K562 (cell line): ENCODE data around the gene ZNF516. TPM values are rescaled to one million over a fixed set of nuclear protein-coding genes. Genes with fewer than 3 reads are reported as not detected.
A peak's percentile ranks its signal among the peaks of the same experiment; 100 is the strongest.

Source experiments
- ATAC-seq: fragments of 200-7000 bp; cut with Tn5 transposase; 3 replicates; pipeline ENCODE4 v1.9.1; 2020; ENCODE audit warnings: moderate library complexity
- BruUV-seq: library from RNA; stranded (reverse); fragments of 400-500 nt; replicated peaks from 2 replicates; lab custom pipeline; 2021; lab: Mats Ljungman, UMichigan
- CTCF ChIA-PET: fragments of 300-600 bp; formaldehyde crosslinking; extraction: SDS; loops from one replicate; lab custom pipeline; 2021; ENCODE audit warnings: low intra/inter-chr PET ratio; lab: Yijun Ruan, JAX
- POLR2A ChIA-PET: fragments of 300-600, 350-650 bp; sonication (Branson Sonifier 250); formaldehyde crosslinking; extraction: SDS; loops from one replicate; lab custom pipeline; 2021; ENCODE audit warnings: antibody characterized with exemption, inconsistent platforms; lab: Yijun Ruan, JAX
- DNase-seq, 4 experiments: peaks; one replicate each; pipeline versions ENCODE4 v3.0.0 to v3.0.0-alpha.2; 2011 to 2018; ENCODE audit warnings: low spot score in 3 of 4, mixed read lengths in 3 of 4; ENCODE audit errors: extremely low read depth in 1 of 4
- FAIRE-seq: peaks from 2 replicates; lab custom pipeline; 2011; peaks lifted over from hg19 to GRCh38; lab: Jason Lieb, UNC
- H2AFZ ChIP-seq: 2 replicates; pipeline ENCODE4 v1.6.0; 2011; ENCODE audit warnings: low read depth, low read length, control low read depth, inconsistent platforms
- H3K27ac ChIP-seq: fragments of 200-600 bp; 3 replicates; pipeline ENCODE4 v1.8.0; 2011; ENCODE audit warnings: low read depth, mild to moderate bottlenecking, control low read depth, inconsistent platforms, low read length, moderate library complexity, mixed read lengths; ENCODE audit errors: extremely low read depth
- H3K27me3 ChIP-seq, 2 experiments: fragments of 300-600 bp in 1 of 2; 2 replicates in 1 of 2; 3 replicates in 1 of 2; pipeline versions ENCODE4 v1.6.0 to v1.8.0; 2011; ENCODE audit warnings: inconsistent platforms in 2 of 2, low read length in 2 of 2, mild to moderate bottlenecking in 1 of 2, mixed read lengths in 1 of 2, moderate library complexity in 1 of 2; ENCODE audit not compliant: control insufficient read depth in 2 of 2, insufficient read depth in 2 of 2
- H3K36me3 ChIP-seq: fragments of 300-600 bp; 3 replicates; pipeline ENCODE4 v1.8.0; 2011; ENCODE audit warnings: mild to moderate bottlenecking, low read length, inconsistent platforms; ENCODE audit not compliant: control insufficient read depth, insufficient read depth
- H3K4me1 ChIP-seq, 2 experiments: fragments of 200-600 bp in 1 of 2; replicated peaks in 1 of 2; 2 replicates in 1 of 2; 3 replicates in 1 of 2; pipeline versions ENCODE4 v1.5.1 to v1.8.0; 2011; ENCODE audit warnings: inconsistent platforms in 2 of 2, low read length in 2 of 2, mild to moderate bottlenecking in 1 of 2, mixed read lengths in 1 of 2, moderate library complexity in 1 of 2; ENCODE audit not compliant: control insufficient read depth in 2 of 2, insufficient read depth in 2 of 2
- H3K4me2 ChIP-seq: 2 replicates; pipeline ENCODE4 v1.6.1; 2011; ENCODE audit warnings: low read length, control low read depth, inconsistent platforms, mixed read lengths; ENCODE audit not compliant: insufficient read depth
- H3K4me3 ChIP-seq: fragments of 200-600 bp; sonication (generic), shearing (Covaris generic); 2 replicates; pipeline ENCODE4 v1.5.1; 2016; ENCODE audit warnings: control low read depth, inconsistent platforms
- H3K79me2 ChIP-seq: fragments of 200-600 bp; 3 replicates; pipeline ENCODE4 v1.8.0; 2011; ENCODE audit warnings: low read length, inconsistent platforms; ENCODE audit not compliant: control insufficient read depth, insufficient read depth
- H3K9ac ChIP-seq, 2 experiments: 2 replicates each; pipeline versions ENCODE4 v1.6.0 to v1.6.1; 2011; ENCODE audit warnings: low read depth in 2 of 2, low read length in 2 of 2, control low read depth in 1 of 2, inconsistent platforms in 1 of 2, mild to moderate bottlenecking in 1 of 2, mixed read lengths in 1 of 2; ENCODE audit not compliant: insufficient read depth in 1 of 2
- H3K9me1 ChIP-seq: one replicate; pipeline ENCODE4 v1.6.0; 2011; ENCODE audit warnings: inconsistent platforms, mild to moderate bottlenecking, low read length, moderate library complexity; ENCODE audit not compliant: control insufficient read depth, insufficient read depth
- H3K9me3 ChIP-seq: replicated peaks from 2 replicates; pipeline ENCODE4 v1.5.1; 2011; ENCODE audit warnings: low read depth, low read length, inconsistent platforms; ENCODE audit not compliant: control insufficient read depth, insufficient read depth
- H4K20me1 ChIP-seq: replicated peaks from 2 replicates; pipeline ENCODE4 v1.6.1; 2011; ENCODE audit warnings: low read length, inconsistent platforms, mixed read lengths; ENCODE audit not compliant: control insufficient read depth, insufficient read depth
- CTBP1 ChIP-seq: fragments of 450-650 bp; IDR thresholded peaks from 2 replicates; pipeline ENCODE4 v1.6.1; 2016; ENCODE audit warnings: borderline replicate concordance
- FOXP1 ChIP-seq: sonication (generic); formaldehyde crosslinking; IDR thresholded peaks from 2 replicates; pipeline ENCODE4 v1.8.0; 2022; ENCODE audit warnings: mild to moderate bottlenecking, missing genetic modification reagents
- HLTF ChIP-seq: fragments of 450-650 bp; IDR thresholded peaks from 2 replicates; pipeline ENCODE4 v1.6.1; 2016
- ID3 ChIP-seq, 2 experiments: fragments of 250-450 bp in 1 of 2; fragments of 450-650 bp in 1 of 2; sonication (Bioruptor Pico) in 1 of 2; IDR thresholded peaks; 2 replicates each; pipeline versions ENCODE4 v1.6.1 to v1.8.0; 2016 to 2021; ENCODE audit warnings: mild to moderate bottlenecking in 2 of 2, moderate library complexity in 2 of 2, missing compliant biosample characterization in 1 of 2, missing genetic modification characterization in 1 of 2
- IRF2 ChIP-seq: sonication (generic); formaldehyde crosslinking; IDR thresholded peaks from 2 replicates; pipeline ENCODE4 v1.8.1; 2022; ENCODE audit warnings: mild to moderate bottlenecking, missing genetic modification reagents
- L3MBTL2 ChIP-seq: fragments of 450-650 bp; IDR thresholded peaks from 2 replicates; pipeline ENCODE4 v1.6.1; 2016; ENCODE audit warnings: mild to moderate bottlenecking, moderate library complexity
- MCM2 ChIP-seq: fragments of 450-650 bp; IDR thresholded peaks from 2 replicates; pipeline ENCODE4 v1.6.1; 2017; ENCODE audit warnings: low read depth, mild to moderate bottlenecking
- MEF2D ChIP-seq: conservative IDR thresholded peaks from 2 replicates; pipeline ENCODE4 v1.6.1; 2016; ENCODE audit warnings: low read depth, missing genetic modification characterization, missing compliant biosample characterization
- MTA1 ChIP-seq: fragments of 450-650 bp; IDR thresholded peaks from 2 replicates; pipeline ENCODE4 v1.6.1; 2017; ENCODE audit warnings: borderline replicate concordance
- PHB ChIP-seq: fragments of 250-450 bp; sonication (Bioruptor Pico); IDR thresholded peaks from 2 replicates; pipeline ENCODE4 v1.5.0; 2021
- RBM15 ChIP-seq: fragments of 200-400 bp; formaldehyde crosslinking; IDR thresholded peaks from 2 replicates; pipeline ENCODE4 v1.6.1; 2018; ENCODE audit warnings: mild to moderate bottlenecking, low read length, moderate library complexity; ENCODE audit not compliant: insufficient read depth
- U2AF1 ChIP-seq: fragments of 200-400 bp; formaldehyde crosslinking; optimal IDR thresholded peaks from 2 replicates; pipeline ENCODE3; 2017; ENCODE audit warnings: mild to moderate bottlenecking, low read depth, low read length, moderate library complexity
- ZBTB1 ChIP-seq: sonication (generic); formaldehyde crosslinking; IDR thresholded peaks from 2 replicates; pipeline ENCODE4 v1.8.1; 2023; ENCODE audit warnings: missing genetic modification reagents, low read depth, mild to moderate bottlenecking, borderline replicate concordance
- ZNF696 ChIP-seq: fragments of 250-450 bp; sonication (Bioruptor Pico); conservative IDR thresholded peaks from 2 replicates; pipeline ENCODE4 v1.4.0; 2020; ENCODE audit warnings: mild to moderate bottlenecking, moderate library complexity
- WGBS: fragments of 100-300 bp; shearing (Covaris generic); methylation state at CpG from one replicate; pipeline ENCODE4 v1.1.6; 2016; ENCODE audit warnings: low coverage, mixed read lengths; ENCODE audit not compliant: insufficient coverage; ENCODE audit errors: missing lambda C conversion rate; 5-methylcytosine and 5-hydroxymethylcytosine counted together
- in situ Hi-C: fragments of 300-500 bp; cut with MboI; formaldehyde crosslinking; loops from 4 replicates; pipeline ENCODE4 v1.15.0; 2018; ENCODE audit warnings: inconsistent platforms, mixed read lengths
- intact Hi-C: fragments of 100-400 bp; cut with micrococcal nuclease; formaldehyde crosslinking; loops from 2 replicates; pipeline ENCODE4 v1.14.2; 2022
- polyA plus RNA-seq, 8 experiments: library from polyadenylated mRNA; depleted of rRNA in 4 of 8; stranded (reverse) in 5 of 8; unstranded in 3 of 8; fragments of >200 nt; fragmentation: Nextera tagmentation in 2 of 8; fragmentation: Illumina TruSeq in 1 of 8; extraction: Ambion mirVana in 2 of 8; extraction: Trizol in 1 of 8; gene quantifications; 2 replicates each; pipeline versions ENCODE4 v1.2.1 to v1.2.3, GENCODE V29; 2011 to 2014; ENCODE audit warnings: inconsistent platforms in 1 of 8, missing spikeins in 1 of 8
- total RNA-seq, 7 experiments: library from RNA; depleted of rRNA in 6 of 7; stranded (reverse); fragments of >200 nt in 6 of 7; fragmentation: Illumina TruSeq in 2 of 7; extraction: Trizol in 2 of 7; gene quantifications; 2 replicates each; pipeline versions ENCODE4 v1.2.1 to v1.2.3, GENCODE V29; 2011 to 2021; ENCODE audit warnings: low replicate concordance in 1 of 7

ZNF516 gene
- total and polyA plus RNA-seq, 9 of the 15 experiments (the other 6 are each of a cell fraction or from before 2014, with no cell fraction given): 0.04 to 0.20 (median 0.08) TPM; not detected in 3

GRCh38 chr18:76401498-76401897 is 93.5 kb downstream of the ZNF516 start:
- FAIRE-seq: no peak
- H3K9ac ChIP-seq: no peak overlapping the region
- 0 out of 5 replicates have a peak, but pooled peaks cover 0 to 3% of the 10 kb centered on the region in 2 experiments for H3K4me1 ChIP-seq
- H2AFZ ChIP-seq: no peak overlapping the region
- H3K9me3 ChIP-seq: no peaks in the 10 kb centered on the region
- no peak for ATAC-seq
- ChIA-PET POLR2A (no interaction called here), CTCF (no interaction called here)
- no peaks in the 10 kb centered on the region for H3K9me1 ChIP-seq
- no TSS peak for BruUV-seq
- H4K20me1 ChIP-seq: no peaks in the 10 kb centered on the region
- no peak overlapping the region for H3K4me2 ChIP-seq
- no peaks in the 10 kb centered on the region; a peak in 1 of 5 replicates for H3K27me3 ChIP-seq
- peak in 2 of 4 experiments; percentile 9 to 13 for DNase-seq
- in situ Hi-C loops (no loop called here), intact Hi-C loops (no loop called here)
- no peaks in the 10 kb centered on the region for H3K36me3 ChIP-seq
- TF ChIP-seq U2AF1: no peak
- TF ChIP-seq ID3 (CRISPR knock-in tag; IDR thresholded peaks at IDR 0.05): no peak
- TF ChIP-seq ID3 (tag; IDR thresholded peaks at IDR 0.05): no peak
- TF ChIP-seq CTBP1: no peak
- no peak for TF ChIP-seq L3MBTL2
- TF ChIP-seq RBM15: no peak
- no peak for TF ChIP-seq HLTF
- TF ChIP-seq FOXP1 (CRISPR knock-in tag): no peak
- no peak for TF ChIP-seq MEF2D (tag)
- TF ChIP-seq IRF2 (CRISPR knock-in tag): no peak
- TF ChIP-seq ZBTB1: no peak
- no peak for TF ChIP-seq ZNF696 (CRISPR knock-in tag)
- TF ChIP-seq PHB (CRISPR knock-in tag): no peak
- no peak for TF ChIP-seq MTA1
- no peak for TF ChIP-seq MCM2
- H3K4me3 ChIP-seq: no peak overlapping the region
- H3K27ac ChIP-seq: no peak overlapping the region
- no peaks in the 10 kb centered on the region for H3K79me2 ChIP-seq
- WGBS: 7% methylated on average over 6 of the region's 25 CpGs
